Endothelial cell (in vitro differentiated cells): ENCODE data around the gene HAGHL. TPM values are rescaled to one million over a fixed set of nuclear protein-coding genes. Genes with fewer than 3 reads are reported as not detected.
"Not testable (repeated sequence)": the region's sequence is repeated elsewhere in the genome, so short reads cannot be mapped to it uniquely, and the experiment has no call there.

Source experiments
- DNase-seq: peaks from one replicate; pipeline ENCODE4 v3.0.0; 2021; ENCODE audit warnings: low spot score
- H3K27ac Mint-ChIP-seq: one replicate; pipeline ENCODE4 v1.8.0; 2021; ENCODE audit warnings: mixed read lengths, inconsistent platforms; ENCODE audit not compliant: unreplicated experiment
- H3K27me3 Mint-ChIP-seq: one replicate; pipeline ENCODE4 v1.8.0; 2021; ENCODE audit warnings: mild to moderate bottlenecking, moderate library complexity, mixed read lengths, inconsistent platforms; ENCODE audit not compliant: unreplicated experiment
- H3K36me3 Mint-ChIP-seq: one replicate; pipeline ENCODE4 v1.8.0; 2021; ENCODE audit warnings: mild to moderate bottlenecking, low read depth, mixed read lengths, inconsistent platforms; ENCODE audit not compliant: unreplicated experiment
- H3K4me1 Mint-ChIP-seq: one replicate; pipeline ENCODE4 v1.8.0; 2021; ENCODE audit warnings: mild to moderate bottlenecking, mixed read lengths, inconsistent platforms; ENCODE audit not compliant: unreplicated experiment
- H3K4me3 Mint-ChIP-seq: one replicate; pipeline ENCODE4 v1.8.0; 2021; ENCODE audit warnings: mild to moderate bottlenecking, mixed read lengths, inconsistent platforms; ENCODE audit not compliant: unreplicated experiment
- H3K9me3 Mint-ChIP-seq: one replicate; pipeline ENCODE4 v1.8.0; 2021; ENCODE audit warnings: mixed read lengths, inconsistent platforms; ENCODE audit not compliant: unreplicated experiment
- total RNA-seq: library from RNA; stranded (reverse); fragmentation: NEBNext Ultra II Directional; extraction: Animal tissue kit (Norgen Biotek cat#: 25700); gene quantifications from one replicate; pipeline ENCODE4 v1.2.1, GENCODE V29; 2021; ENCODE audit not compliant: unreplicated experiment
- TF ChIP-seq, protein P1 (sequence below): fragments of 200-600 bp; sonication (generic); IDR thresholded peaks from one replicate; pipeline ENCODE4 v1.5.0; 2021; ENCODE audit warnings: antibody characterized with exemption; ENCODE audit not compliant: unreplicated experiment

HAGHL gene
- total RNA-seq, 1 donor from 2014 or later, result 1.5 TPM

DNA sequence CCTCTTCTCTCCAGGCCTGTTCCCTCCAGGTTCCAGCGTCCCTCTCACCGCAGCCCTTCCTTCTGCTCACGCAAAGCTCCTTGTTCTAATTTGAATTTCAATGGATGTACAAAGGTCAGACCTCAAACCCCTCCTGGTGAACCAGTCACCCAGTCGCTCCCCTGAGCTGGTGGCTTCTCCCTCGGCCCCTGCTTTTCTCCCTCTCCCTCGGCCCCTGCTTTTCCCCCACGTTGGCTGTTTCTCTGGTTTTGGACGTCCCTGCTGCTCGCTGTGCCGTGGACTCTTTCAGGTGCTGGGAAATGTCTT is 25.1 kb downstream of the HAGHL start:
- Mint-ChIP-seq H3K27ac (peak overlapping the region; percentile 18), H3K27me3 (peaks cover 3% of the 10 kb centered on the region), H3K4me3 (no peak overlapping the region), H3K4me1 (peaks cover 11% of the 10 kb centered on the region), H3K9me3 (no peaks in the 10 kb centered on the region), H3K36me3 (no peaks in the 10 kb centered on the region)
- no peak for DNase-seq
- TF ChIP-seq, protein P1, sequence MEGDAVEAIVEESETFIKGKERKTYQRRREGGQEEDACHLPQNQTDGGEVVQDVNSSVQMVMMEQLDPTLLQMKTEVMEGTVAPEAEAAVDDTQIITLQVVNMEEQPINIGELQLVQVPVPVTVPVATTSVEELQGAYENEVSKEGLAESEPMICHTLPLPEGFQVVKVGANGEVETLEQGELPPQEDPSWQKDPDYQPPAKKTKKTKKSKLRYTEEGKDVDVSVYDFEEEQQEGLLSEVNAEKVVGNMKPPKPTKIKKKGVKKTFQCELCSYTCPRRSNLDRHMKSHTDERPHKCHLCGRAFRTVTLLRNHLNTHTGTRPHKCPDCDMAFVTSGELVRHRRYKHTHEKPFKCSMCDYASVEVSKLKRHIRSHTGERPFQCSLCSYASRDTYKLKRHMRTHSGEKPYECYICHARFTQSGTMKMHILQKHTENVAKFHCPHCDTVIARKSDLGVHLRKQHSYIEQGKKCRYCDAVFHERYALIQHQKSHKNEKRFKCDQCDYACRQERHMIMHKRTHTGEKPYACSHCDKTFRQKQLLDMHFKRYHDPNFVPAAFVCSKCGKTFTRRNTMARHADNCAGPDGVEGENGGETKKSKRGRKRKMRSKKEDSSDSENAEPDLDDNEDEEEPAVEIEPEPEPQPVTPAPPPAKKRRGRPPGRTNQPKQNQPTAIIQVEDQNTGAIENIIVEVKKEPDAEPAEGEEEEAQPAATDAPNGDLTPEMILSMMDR, result no peak

DNA sequence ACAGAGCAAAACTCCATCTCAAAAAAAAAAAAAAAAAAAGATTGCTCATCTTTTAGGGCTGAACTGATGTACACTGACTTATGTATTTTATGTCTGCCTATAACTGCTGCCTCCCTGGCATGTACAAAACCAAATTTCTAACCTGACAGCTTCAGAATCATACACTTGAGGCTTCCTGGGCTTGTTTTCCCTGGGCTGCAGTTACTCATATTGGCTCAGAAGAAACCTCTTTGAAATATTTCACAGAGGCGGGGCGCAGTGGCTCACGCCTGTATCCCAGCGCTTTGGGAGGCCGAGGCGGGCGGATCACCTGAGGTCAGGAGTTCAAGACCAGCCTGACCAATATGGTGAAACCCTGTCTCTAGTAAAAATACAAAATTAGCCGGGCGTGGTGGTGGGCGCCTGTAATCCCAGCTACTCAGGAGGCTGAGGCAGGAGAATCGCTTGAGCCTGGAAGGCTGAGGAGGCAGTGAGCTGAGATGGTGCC is 27.3 kb downstream of the HAGHL start:
- peaks cover 11% of the 10 kb centered on the region for H3K4me1 Mint-ChIP-seq
- not testable (repeated sequence) for H3K9me3 Mint-ChIP-seq, H3K27ac Mint-ChIP-seq, H3K4me3 Mint-ChIP-seq, DNase-seq, H3K27me3 Mint-ChIP-seq, H3K36me3 Mint-ChIP-seq

DNA sequence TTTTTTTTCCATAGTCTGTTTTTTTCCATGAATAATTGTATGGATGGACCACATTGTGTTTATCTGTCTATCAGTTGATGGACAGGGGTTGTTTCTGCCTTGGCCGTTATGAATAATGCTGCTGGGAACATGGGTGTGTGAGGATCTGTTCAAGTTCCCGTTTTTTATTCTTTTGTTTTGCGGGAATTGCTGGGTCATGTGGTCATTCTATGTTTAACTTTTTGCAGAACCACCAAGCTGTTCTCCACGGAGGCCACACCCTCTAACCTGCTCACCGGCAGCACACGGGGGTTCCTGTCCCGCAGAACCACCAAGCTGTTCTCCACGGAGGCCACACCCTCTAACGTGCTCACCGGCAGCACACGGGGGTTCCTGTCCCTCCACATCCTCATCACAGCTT is 27.8 kb downstream of the HAGHL start:
- Mint-ChIP-seq H3K36me3 (no peaks in the 10 kb centered on the region), H3K27ac (no peak overlapping the region), H3K4me1 (peaks cover 11% of the 10 kb centered on the region), H3K9me3 (no peaks in the 10 kb centered on the region), H3K27me3 (peaks cover 3% of the 10 kb centered on the region), H3K4me3 (no peak overlapping the region)
- TF ChIP-seq, protein P1, result no peak
- DNase-seq, result no peak

DNA sequence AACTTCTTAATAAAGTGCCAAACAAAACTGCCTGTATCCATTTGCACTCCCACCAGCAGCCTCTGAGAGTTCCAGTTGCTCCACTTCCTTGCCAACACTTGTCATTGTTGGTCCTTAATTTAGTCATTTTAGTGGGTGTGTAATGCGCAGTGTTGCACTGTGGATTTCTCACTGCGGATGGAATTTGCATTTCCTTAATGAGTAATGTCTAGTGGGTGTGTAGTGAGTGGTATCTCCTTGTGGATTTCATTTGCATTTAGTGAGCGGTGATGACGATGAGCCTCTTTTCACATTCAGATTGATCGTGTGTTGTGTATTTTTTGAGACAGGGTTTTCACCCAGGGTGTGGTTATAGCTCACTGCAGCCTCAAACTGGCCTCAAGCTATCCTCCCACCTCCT is 29.5 kb downstream of the HAGHL start:
- Mint-ChIP-seq H3K36me3 (no peaks in the 10 kb centered on the region), H3K4me1 (peaks cover 5% of the 10 kb centered on the region), H3K9me3 (no peaks in the 10 kb centered on the region), H3K27me3 (peaks cover 3% of the 10 kb centered on the region), H3K4me3 (no peak overlapping the region), H3K27ac (no peak overlapping the region)
- TF ChIP-seq, protein P1, result no peak
- no peak for DNase-seq

DNA sequence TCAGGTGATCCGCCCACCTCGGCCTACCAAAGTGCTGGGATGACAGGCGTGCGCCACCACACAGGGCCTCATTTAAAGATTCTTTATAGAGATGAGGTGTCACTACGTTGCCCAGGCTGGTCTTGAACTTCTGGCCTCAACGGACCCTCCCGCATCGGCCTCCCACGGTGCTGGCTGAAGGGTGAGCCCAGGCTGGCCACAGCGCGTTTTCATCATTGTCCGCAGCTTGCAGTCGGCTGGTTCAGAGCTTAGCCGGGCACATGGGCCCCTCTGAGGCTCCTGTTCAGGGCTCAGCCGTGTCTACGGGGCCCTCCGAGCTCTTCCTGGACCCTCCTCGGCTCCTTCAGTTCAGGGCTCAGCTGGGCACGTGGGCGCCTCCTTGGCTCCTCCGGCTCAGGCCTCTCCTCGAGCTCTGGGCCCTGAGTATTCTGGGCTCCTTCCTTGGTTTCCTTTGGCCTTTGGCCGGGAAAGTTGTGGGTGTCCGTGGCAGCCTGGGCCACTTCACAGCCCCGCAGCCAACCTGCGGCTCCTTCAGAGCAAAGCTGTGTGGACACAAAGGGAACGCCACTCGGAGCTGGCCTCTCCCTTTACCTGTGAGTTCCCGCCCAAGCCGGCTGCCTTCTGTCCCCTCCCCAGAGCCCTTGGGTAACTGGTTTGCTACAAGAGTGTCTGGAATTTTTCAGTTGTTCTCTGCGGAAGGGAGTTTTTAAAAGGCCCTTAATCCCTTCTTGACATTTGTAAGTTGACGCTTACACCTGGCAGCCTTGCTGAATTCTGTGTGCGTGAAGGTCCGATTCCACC is 32.4 kb downstream of the HAGHL start:
- Mint-ChIP-seq H3K4me1 (no peaks in the 10 kb centered on the region), H3K9me3 (no peaks in the 10 kb centered on the region), H3K27ac (no peak overlapping the region), H3K27me3 (peaks cover 3% of the 10 kb centered on the region), H3K4me3 (no peak overlapping the region), H3K36me3 (no peaks in the 10 kb centered on the region)
- TF ChIP-seq, protein P1, result no peak
- no peak for DNase-seq
